GM12878 (cell line): ENCODE data around the gene HIVEP2. TPM values are rescaled to one million over a fixed set of nuclear protein-coding genes. Genes with fewer than 3 reads are reported as not detected.

Experiments used
- CEBPB ChIP-seq, 2 experiments: fragments of 150-350 bp in 1 of 2; IDR thresholded peaks; 2 replicates each; pipeline ENCODE4 v1.6.1; 2012 to 2014; ENCODE audit warnings: low read depth in 2 of 2, low read length in 2 of 2, borderline replicate concordance in 1 of 2, inconsistent platforms in 1 of 2
- CREB1 ChIP-seq: IDR thresholded peaks from 2 replicates; pipeline ENCODE4 v1.6.1; 2012; ENCODE audit warnings: low read depth, mild to moderate bottlenecking, inconsistent platforms
- DPF2 ChIP-seq: fragments of 450-650 bp; IDR thresholded peaks from 2 replicates; pipeline ENCODE4 v1.6.1; 2017; ENCODE audit warnings: mild to moderate bottlenecking
- EP300 ChIP-seq, 2 experiments: fragments of 150-350 bp in 1 of 2; IDR thresholded peaks; 2 replicates each; pipeline ENCODE4 v1.6.1; 2011 to 2012; ENCODE audit warnings: low read depth in 2 of 2, low read length in 2 of 2, borderline replicate concordance in 1 of 2, improper control_type of control experiment in 1 of 2, inconsistent platforms in 1 of 2; ENCODE audit not compliant: control insufficient read depth in 1 of 2
- ETV6 ChIP-seq, 2 experiments: fragments of 450-650 bp in 1 of 2; IDR thresholded peaks in 1 of 2; conservative IDR thresholded peaks in 1 of 2; 2 replicates each; pipeline ENCODE4 v1.6.1; 2014; ENCODE audit warnings: antibody characterized with exemption in 1 of 2, borderline replicate concordance in 1 of 2, low read depth in 1 of 2, mild to moderate bottlenecking in 1 of 2, moderate library complexity in 1 of 2
- HDAC2 ChIP-seq: fragments of 200-600 bp; sonication (generic); IDR thresholded peaks from 2 replicates; pipeline ENCODE4 v1.6.1; 2017
- HDGF ChIP-seq: fragments of 450-650 bp; IDR thresholded peaks from 2 replicates; pipeline ENCODE4 v1.6.1; 2016; ENCODE audit warnings: antibody characterized with exemption
- IKZF1 ChIP-seq: fragments of 450-650 bp; conservative IDR thresholded peaks from 2 replicates; pipeline ENCODE4 v1.6.1; 2017; ENCODE audit warnings: antibody characterized with exemption, mild to moderate bottlenecking
- IRF4 ChIP-seq: IDR thresholded peaks from 2 replicates; pipeline ENCODE4 v1.6.1; 2011; ENCODE audit warnings: low read depth, low read length
- MEF2B ChIP-seq: fragments of 450-650 bp; IDR thresholded peaks from 2 replicates; pipeline ENCODE4 v1.6.1; 2018; ENCODE audit warnings: mild to moderate bottlenecking, moderate library complexity; ENCODE audit not compliant: partially characterized antibody, poor library complexity, severe bottlenecking
- MTA2 ChIP-seq: fragments of 450-650 bp; IDR thresholded peaks from 2 replicates; pipeline ENCODE4 v1.6.1; 2016; ENCODE audit warnings: low read depth, mild to moderate bottlenecking, moderate library complexity
- NBN ChIP-seq: fragments of 450-650 bp; IDR thresholded peaks from 2 replicates; pipeline ENCODE4 v1.6.1; 2016
- NFYA ChIP-seq: IDR thresholded peaks from 2 replicates; pipeline ENCODE4 v1.6.1; 2011; ENCODE audit warnings: low read depth, mild to moderate bottlenecking, low read length, improper control_type of control experiment, borderline replicate concordance
- RELA ChIP-seq: fragments of 450-650 bp; IDR thresholded peaks from 2 replicates; pipeline ENCODE4 v1.8.0; 2014; ENCODE audit warnings: borderline replicate concordance; ENCODE audit not compliant: partially characterized antibody
- SMC3 ChIP-seq: IDR thresholded peaks from 2 replicates; pipeline ENCODE4 v1.6.1; 2011; ENCODE audit warnings: low read length, improper control_type of control experiment, borderline replicate concordance
- SPI1 ChIP-seq: IDR thresholded peaks from 2 replicates; pipeline ENCODE4 v1.6.1; 2011; ENCODE audit warnings: low read depth, mild to moderate bottlenecking, low read length, moderate library complexity, borderline replicate concordance; ENCODE audit not compliant: insufficient read depth
- STAT3 ChIP-seq: IDR thresholded peaks from 2 replicates; pipeline ENCODE4 v1.6.1; 2011; ENCODE audit warnings: low read depth, low read length, improper control_type of control experiment
- TCF12 ChIP-seq: IDR thresholded peaks from 2 replicates; pipeline ENCODE4 v1.6.1; 2011; ENCODE audit warnings: low read depth, mild to moderate bottlenecking, low read length
- YY1 ChIP-seq: IDR thresholded peaks from 2 replicates; pipeline ENCODE4 v1.6.1; 2011; ENCODE audit warnings: low read depth, mild to moderate bottlenecking, low read length
- ZBTB11 ChIP-seq: fragments of 450-650 bp; formaldehyde crosslinking; IDR thresholded peaks from 2 replicates; pipeline ENCODE4 v1.5.0; 2022; ENCODE audit warnings: mild to moderate bottlenecking, missing genetic modification characterization
- ZNF207 ChIP-seq: fragments of 450-650 bp; IDR thresholded peaks from 2 replicates; pipeline ENCODE4 v1.6.1; 2014; ENCODE audit warnings: antibody characterized with exemption, mild to moderate bottlenecking, borderline replicate concordance
- ZNF24 ChIP-seq: fragments of 450-650 bp; IDR thresholded peaks from 2 replicates; pipeline ENCODE4 v1.6.1; 2017; ENCODE audit warnings: antibody characterized with exemption, mild to moderate bottlenecking
- polyA plus RNA-seq, 11 experiments: library from polyadenylated mRNA; depleted of rRNA in 4 of 11; unstranded in 6 of 11; stranded (reverse) in 5 of 11; fragments of >200 nt; fragmentation: Nextera tagmentation in 4 of 11; fragmentation: Illumina TruSeq in 1 of 11; extraction: Ambion mirVana in 4 of 11; extraction: Trizol in 1 of 11; gene quantifications; 1 replicate in 1 of 11; 2 replicates in 10 of 11; pipeline versions ENCODE4 v1.2.1 to v1.2.3, GENCODE V29; 2011 to 2016; ENCODE audit warnings: inconsistent platforms in 2 of 11, missing spikeins in 2 of 11, low read depth in 1 of 11
- total RNA-seq, 4 experiments: library from RNA; depleted of rRNA in 3 of 4; stranded (reverse); fragments of >200 nt in 3 of 4; fragmentation: Illumina TruSeq in 1 of 4; extraction: Trizol in 1 of 4; gene quantifications; 2 replicates each; pipeline versions ENCODE4 v1.2.1 to v1.2.3, GENCODE V29; 2013 to 2021
- TF ChIP-seq, protein P1 (sequence below), 3 experiments: IDR thresholded peaks in 2 of 3; conservative IDR thresholded peaks in 1 of 3; 2 replicates each; pipeline ENCODE4 v1.5.1; 2011; ENCODE audit warnings: low read depth in 3 of 3, low read length in 3 of 3, mild to moderate bottlenecking in 3 of 3, control low read depth in 2 of 3, moderate library complexity in 2 of 3, inconsistent platforms in 1 of 3, mixed read lengths in 1 of 3; ENCODE audit not compliant: control insufficient read depth in 2 of 3, insufficient read depth in 1 of 3; ENCODE audit errors: extremely low read depth in 1 of 3
- TF ChIP-seq, protein P2 (sequence below): IDR thresholded peaks from 2 replicates; pipeline ENCODE4 v1.6.1; 2012; ENCODE audit warnings: low read length, inconsistent platforms

Gene HIVEP2
- total and polyA plus RNA-seq, 10 of the 15 experiments (the other 5 are each of a cell fraction or from before 2014, with no cell fraction given), result 1.2 to 15.7 (median 10.2) TPM

GRCh38 chr6:142886431-142887170 is 58.4 kb downstream of the HIVEP2 start (continued):
- TF ChIP-seq, protein P1, sequence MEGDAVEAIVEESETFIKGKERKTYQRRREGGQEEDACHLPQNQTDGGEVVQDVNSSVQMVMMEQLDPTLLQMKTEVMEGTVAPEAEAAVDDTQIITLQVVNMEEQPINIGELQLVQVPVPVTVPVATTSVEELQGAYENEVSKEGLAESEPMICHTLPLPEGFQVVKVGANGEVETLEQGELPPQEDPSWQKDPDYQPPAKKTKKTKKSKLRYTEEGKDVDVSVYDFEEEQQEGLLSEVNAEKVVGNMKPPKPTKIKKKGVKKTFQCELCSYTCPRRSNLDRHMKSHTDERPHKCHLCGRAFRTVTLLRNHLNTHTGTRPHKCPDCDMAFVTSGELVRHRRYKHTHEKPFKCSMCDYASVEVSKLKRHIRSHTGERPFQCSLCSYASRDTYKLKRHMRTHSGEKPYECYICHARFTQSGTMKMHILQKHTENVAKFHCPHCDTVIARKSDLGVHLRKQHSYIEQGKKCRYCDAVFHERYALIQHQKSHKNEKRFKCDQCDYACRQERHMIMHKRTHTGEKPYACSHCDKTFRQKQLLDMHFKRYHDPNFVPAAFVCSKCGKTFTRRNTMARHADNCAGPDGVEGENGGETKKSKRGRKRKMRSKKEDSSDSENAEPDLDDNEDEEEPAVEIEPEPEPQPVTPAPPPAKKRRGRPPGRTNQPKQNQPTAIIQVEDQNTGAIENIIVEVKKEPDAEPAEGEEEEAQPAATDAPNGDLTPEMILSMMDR (IDR thresholded peaks at IDR 0.05 in 2 of 3, conservative IDR thresholded peaks at IDR 0.05 in 1 of 3; ENCODE audit: control insufficient read depth in 2 of 3, extremely low read depth in 1 of 3, insufficient read depth in 1 of 3, low read depth in 3 of 3, low read length in 3 of 3), result peak; percentile 35 to 65 (median 44); a peak in 5 of 6 replicates
- peak; percentile 82 for TF ChIP-seq IKZF1
- TF ChIP-seq YY1, result no peak
- no peak for TF ChIP-seq HDGF
- peak; percentile 65; the same call in 1 of the 2 replicates for TF ChIP-seq SMC3
- peak; percentile 84 for TF ChIP-seq CREB1
- TF ChIP-seq DPF2, result peak; percentile 41; the same call in 1 of the 2 replicates
- TF ChIP-seq SPI1, result peak; percentile 42; the same call in 1 of the 2 replicates
- TF ChIP-seq RELA, result no peak
- TF ChIP-seq IRF4, result 0 out of 2 replicates have a peak, but pooled peaks have one; percentile 46
- TF ChIP-seq EP300 (IDR thresholded peaks at IDR 0.05; ENCODE audit: borderline replicate concordance in 1 of 2, control insufficient read depth in 1 of 2, low read depth in 2 of 2, low read length in 2 of 2), result peak; percentile 63 to 80; a peak in 2 of 4 replicates
- peak; percentile 62; the same call in 1 of the 2 replicates for TF ChIP-seq MTA2
- TF ChIP-seq HDAC2, result no peak
- no peak for TF ChIP-seq ZNF207
- 0 out of 2 replicates have a peak, but pooled peaks have one; percentile 52 for TF ChIP-seq STAT3
- no peak for TF ChIP-seq NFYA
- no peak for TF ChIP-seq ZBTB11 (CRISPR knock-in tag)
- peak; percentile 81 for TF ChIP-seq MEF2B
- peak; percentile 34; the same call in 1 of the 2 replicates for TF ChIP-seq ZNF24
- peak in 1 of 2 experiments; percentile 74; a peak in 2 of 4 replicates for TF ChIP-seq ETV6 (conservative IDR thresholded peaks at IDR 0.05 in 1 of 2, IDR thresholded peaks at IDR 0.05 in 1 of 2; ENCODE audit: borderline replicate concordance in 1 of 2, low read depth in 1 of 2)
- peak; percentile 53; the same call in 1 of the 2 replicates for TF ChIP-seq NBN
- TF ChIP-seq, protein P2, sequence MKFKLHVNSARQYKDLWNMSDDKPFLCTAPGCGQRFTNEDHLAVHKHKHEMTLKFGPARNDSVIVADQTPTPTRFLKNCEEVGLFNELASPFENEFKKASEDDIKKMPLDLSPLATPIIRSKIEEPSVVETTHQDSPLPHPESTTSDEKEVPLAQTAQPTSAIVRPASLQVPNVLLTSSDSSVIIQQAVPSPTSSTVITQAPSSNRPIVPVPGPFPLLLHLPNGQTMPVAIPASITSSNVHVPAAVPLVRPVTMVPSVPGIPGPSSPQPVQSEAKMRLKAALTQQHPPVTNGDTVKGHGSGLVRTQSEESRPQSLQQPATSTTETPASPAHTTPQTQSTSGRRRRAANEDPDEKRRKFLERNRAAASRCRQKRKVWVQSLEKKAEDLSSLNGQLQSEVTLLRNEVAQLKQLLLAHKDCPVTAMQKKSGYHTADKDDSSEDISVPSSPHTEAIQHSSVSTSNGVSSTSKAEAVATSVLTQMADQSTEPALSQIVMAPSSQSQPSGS, result peak; percentile 85
- TF ChIP-seq TCF12, result 0 out of 2 replicates have a peak, but pooled peaks have one; percentile 29
- TF ChIP-seq CEBPB (IDR thresholded peaks at IDR 0.05; ENCODE audit: borderline replicate concordance in 1 of 2, low read depth in 2 of 2, low read length in 2 of 2), result no peak
